CD4-positive, alpha-beta T cell treated with Interferon gamma for 1 hour (primary cell): Measurements from ENCODE around the gene CIROP.
A peak's percentile ranks its signal among the peaks of the same experiment; 100 is the strongest.

Source experiments
- DNase-seq: peaks from one replicate; pipeline ENCODE4 v3.0.0-alpha.2; 2020

CIROP gene

GRCh38 chr14:23129759-23130316 is 25.0 kb upstream of the CIROP start:
- DNase-seq: no peak

- no peak for DNase-seq
Measured at GRCh38 chr14:23128969-23129758, 24.4 kb upstream of the CIROP start.

GRCh38 chr14:23127861-23128260 is 23.1 kb upstream of the CIROP start:
- DNase-seq: no peak

GRCh38 chr14:23126548-23127278 is 21.9 kb upstream of the CIROP start:
- no peak for DNase-seq

GRCh38 chr14:23125933-23126524 is 21.2 kb upstream of the CIROP start:
- DNase-seq: no peak

GRCh38 chr14:23125011-23125410 is 20.2 kb upstream of the CIROP start:
- DNase-seq: no peak

- no peak for DNase-seq
Measured at GRCh38 chr14:23124337-23124954, 19.7 kb upstream of the CIROP start.

GRCh38 chr14:23123419-23123818 is 18.6 kb upstream of the CIROP start:
- no peak for DNase-seq

- DNase-seq: no peak
Measured at GRCh38 chr14:23122086-23122485, 17.3 kb upstream of the CIROP start.

- no peak for DNase-seq
Measured at GRCh38 chr14:23121361-23121771, 16.6 kb upstream of the CIROP start.

GRCh38 chr14:23120541-23121251 is 15.9 kb upstream of the CIROP start:
- DNase-seq: peak; percentile 81

- DNase-seq: peak; percentile 50
Measured at GRCh38 chr14:23119363-23120327, 14.9 kb upstream of the CIROP start.

- DNase-seq: no peak
Measured at GRCh38 chr14:23118506-23119362, 13.9 kb upstream of the CIROP start, which contains the start of gene CEBPE. Gene CEBPE (minus strand): TSS chr14:23119255. CDS start chr14:23119091, 164 bp downstream.

- DNase-seq: no peak
Measured at GRCh38 chr14:23117371-23118020, 12.7 kb upstream of the CIROP start.

- no peak for DNase-seq
Measured at GRCh38 chr14:23115918-23116317, 11.1 kb upstream of the CIROP start.

GRCh38 chr14:23115039-23115731 is 10.4 kb upstream of the CIROP start:
- peak; percentile 26 for DNase-seq

- DNase-seq: no peak
Measured at GRCh38 chr14:23114669-23115038, 9.9 kb upstream of the CIROP start.

- no peak for DNase-seq
Measured at GRCh38 chr14:23114120-23114458, 9.3 kb upstream of the CIROP start.
